Measurements from ENCODE around the gene SETD6. TPM values are rescaled to one million over a fixed set of nuclear protein-coding genes. Genes with fewer than 3 reads are reported as not detected.

Gene SETD6
- total and polyA plus RNA-seq, 9 of the 15 experiments (the other 6 are each of a cell fraction or from before 2014, with no cell fraction given), result 9.2 to 40.9 (median 19.8) TPM

DNA sequence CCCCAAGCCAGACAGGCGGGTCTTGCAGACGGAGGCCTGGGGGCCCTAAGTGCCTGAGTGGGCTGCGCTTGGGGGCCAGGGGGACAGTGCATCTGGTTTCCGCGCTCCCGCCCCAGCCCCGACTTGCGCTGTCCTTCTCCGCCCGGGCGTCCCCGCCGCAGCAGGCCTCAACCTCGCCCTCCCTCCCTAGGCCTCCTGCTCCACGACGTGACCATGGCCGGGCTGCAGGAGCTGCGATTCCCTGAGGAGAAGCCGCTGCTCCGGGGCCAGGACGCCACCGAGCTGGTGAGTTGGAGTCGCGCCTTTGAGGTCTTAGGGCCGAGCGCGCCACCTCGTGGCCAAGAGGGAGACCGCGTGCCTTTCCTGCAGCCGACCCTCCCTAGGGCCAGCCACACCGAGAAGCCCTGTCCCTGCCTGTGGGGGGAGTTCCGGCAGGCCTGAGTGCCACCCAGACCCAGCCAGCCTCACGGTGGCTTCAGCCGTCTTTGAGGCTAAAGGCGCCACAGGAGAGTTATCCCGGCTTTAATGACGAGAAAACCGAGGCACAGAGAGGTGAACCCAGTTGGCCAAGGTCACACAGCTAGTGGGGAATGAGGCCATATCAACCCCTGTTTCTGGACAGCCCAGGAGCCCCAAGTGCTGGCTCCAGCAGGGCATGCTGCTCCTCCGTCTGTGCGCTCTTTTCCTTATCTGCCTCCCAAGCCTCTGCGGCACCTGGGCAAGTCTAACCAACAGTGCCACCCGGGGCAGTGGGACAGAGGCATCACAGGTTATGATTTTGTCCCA lies 27.6 kb upstream of the SETD6 start (continued):
- no peak for TF ChIP-seq FOSL1 (tag; conservative IDR thresholded peaks at IDR 0.05)
- TF ChIP-seq, protein P1, sequence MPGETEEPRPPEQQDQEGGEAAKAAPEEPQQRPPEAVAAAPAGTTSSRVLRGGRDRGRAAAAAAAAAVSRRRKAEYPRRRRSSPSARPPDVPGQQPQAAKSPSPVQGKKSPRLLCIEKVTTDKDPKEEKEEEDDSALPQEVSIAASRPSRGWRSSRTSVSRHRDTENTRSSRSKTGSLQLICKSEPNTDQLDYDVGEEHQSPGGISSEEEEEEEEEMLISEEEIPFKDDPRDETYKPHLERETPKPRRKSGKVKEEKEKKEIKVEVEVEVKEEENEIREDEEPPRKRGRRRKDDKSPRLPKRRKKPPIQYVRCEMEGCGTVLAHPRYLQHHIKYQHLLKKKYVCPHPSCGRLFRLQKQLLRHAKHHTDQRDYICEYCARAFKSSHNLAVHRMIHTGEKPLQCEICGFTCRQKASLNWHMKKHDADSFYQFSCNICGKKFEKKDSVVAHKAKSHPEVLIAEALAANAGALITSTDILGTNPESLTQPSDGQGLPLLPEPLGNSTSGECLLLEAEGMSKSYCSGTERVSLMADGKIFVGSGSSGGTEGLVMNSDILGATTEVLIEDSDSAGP (CRISPR knock-in tag; IDR thresholded peaks at IDR 0.05), result 0 out of 2 replicates have a peak, but pooled peaks have one; percentile 29
- TF ChIP-seq ETS2 (tag; IDR thresholded peaks at IDR 0.05; ENCODE audit: borderline replicate concordance, poor library complexity, severe bottlenecking), result no peak
- TF ChIP-seq ARID2 (IDR thresholded peaks at IDR 0.05), result peak; percentile 89
- no peak for TF ChIP-seq ZKSCAN8 (CRISPR knock-in tag; IDR thresholded peaks at IDR 0.05)
- TF ChIP-seq STAT5A (IDR thresholded peaks at IDR 0.05; ENCODE audit: borderline replicate concordance, low read length), result no peak
- TF ChIP-seq ZNF644 (tag; IDR thresholded peaks at IDR 0.05; ENCODE audit: low read depth), result no peak
- TF ChIP-seq, protein P2, sequence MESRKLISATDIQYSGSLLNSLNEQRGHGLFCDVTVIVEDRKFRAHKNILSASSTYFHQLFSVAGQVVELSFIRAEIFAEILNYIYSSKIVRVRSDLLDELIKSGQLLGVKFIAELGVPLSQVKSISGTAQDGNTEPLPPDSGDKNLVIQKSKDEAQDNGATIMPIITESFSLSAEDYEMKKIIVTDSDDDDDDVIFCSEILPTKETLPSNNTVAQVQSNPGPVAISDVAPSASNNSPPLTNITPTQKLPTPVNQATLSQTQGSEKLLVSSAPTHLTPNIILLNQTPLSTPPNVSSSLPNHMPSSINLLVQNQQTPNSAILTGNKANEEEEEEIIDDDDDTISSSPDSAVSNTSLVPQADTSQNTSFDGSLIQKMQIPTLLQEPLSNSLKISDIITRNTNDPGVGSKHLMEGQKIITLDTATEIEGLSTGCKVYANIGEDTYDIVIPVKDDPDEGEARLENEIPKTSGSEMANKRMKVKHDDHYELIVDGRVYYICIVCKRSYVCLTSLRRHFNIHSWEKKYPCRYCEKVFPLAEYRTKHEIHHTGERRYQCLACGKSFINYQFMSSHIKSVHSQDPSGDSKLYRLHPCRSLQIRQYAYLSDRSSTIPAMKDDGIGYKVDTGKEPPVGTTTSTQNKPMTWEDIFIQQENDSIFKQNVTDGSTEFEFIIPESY (CRISPR knock-in tag; IDR thresholded peaks at IDR 0.05), result 0 out of 2 replicates have a peak, but pooled peaks have one; percentile 16
- TF ChIP-seq SREBF1 (IDR thresholded peaks at IDR 0.05; ENCODE audit: borderline replicate concordance, low read depth, low read length), result no peak
- TF ChIP-seq, protein P3, sequence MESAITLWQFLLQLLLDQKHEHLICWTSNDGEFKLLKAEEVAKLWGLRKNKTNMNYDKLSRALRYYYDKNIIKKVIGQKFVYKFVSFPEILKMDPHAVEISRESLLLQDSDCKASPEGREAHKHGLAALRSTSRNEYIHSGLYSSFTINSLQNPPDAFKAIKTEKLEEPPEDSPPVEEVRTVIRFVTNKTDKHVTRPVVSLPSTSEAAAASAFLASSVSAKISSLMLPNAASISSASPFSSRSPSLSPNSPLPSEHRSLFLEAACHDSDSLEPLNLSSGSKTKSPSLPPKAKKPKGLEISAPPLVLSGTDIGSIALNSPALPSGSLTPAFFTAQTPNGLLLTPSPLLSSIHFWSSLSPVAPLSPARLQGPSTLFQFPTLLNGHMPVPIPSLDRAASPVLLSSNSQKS (CRISPR knock-in tag; IDR thresholded peaks at IDR 0.05), result no peak
- TF ChIP-seq ZSCAN32 (CRISPR knock-in tag; IDR thresholded peaks at IDR 0.05), result no peak
- TF ChIP-seq, protein P4, sequence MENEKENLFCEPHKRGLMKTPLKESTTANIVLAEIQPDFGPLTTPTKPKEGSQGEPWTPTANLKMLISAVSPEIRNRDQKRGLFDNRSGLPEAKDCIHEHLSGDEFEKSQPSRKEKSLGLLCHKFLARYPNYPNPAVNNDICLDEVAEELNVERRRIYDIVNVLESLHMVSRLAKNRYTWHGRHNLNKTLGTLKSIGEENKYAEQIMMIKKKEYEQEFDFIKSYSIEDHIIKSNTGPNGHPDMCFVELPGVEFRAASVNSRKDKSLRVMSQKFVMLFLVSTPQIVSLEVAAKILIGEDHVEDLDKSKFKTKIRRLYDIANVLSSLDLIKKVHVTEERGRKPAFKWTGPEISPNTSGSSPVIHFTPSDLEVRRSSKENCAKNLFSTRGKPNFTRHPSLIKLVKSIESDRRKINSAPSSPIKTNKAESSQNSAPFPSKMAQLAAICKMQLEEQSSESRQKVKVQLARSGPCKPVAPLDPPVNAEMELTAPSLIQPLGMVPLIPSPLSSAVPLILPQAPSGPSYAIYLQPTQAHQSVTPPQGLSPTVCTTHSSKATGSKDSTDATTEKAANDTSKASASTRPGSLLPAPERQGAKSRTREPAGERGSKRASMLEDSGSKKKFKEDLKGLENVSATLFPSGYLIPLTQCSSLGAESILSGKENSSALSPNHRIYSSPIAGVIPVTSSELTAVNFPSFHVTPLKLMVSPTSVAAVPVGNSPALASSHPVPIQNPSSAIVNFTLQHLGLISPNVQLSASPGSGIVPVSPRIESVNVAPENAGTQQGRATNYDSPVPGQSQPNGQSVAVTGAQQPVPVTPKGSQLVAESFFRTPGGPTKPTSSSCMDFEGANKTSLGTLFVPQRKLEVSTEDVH (IDR thresholded peaks at IDR 0.05; ENCODE audit: low read depth, partially characterized antibody), result no peak
- no peak for TF ChIP-seq ZNF766 (CRISPR knock-in tag; conservative IDR thresholded peaks at IDR 0.05)
- TF ChIP-seq ZNF174 (CRISPR knock-in tag; IDR thresholded peaks at IDR 0.05), result no peak
- TF ChIP-seq ZBTB7A (IDR thresholded peaks at IDR 0.05; ENCODE audit: borderline replicate concordance, control insufficient read depth, low read depth, low read length), result 0 out of 2 replicates have a peak, but pooled peaks have one; percentile 9
- no peak for TF ChIP-seq FOS (IDR thresholded peaks at IDR 0.05; ENCODE audit: extremely low read depth, insufficient read length)
